ENCODE measurements around the gene TNFAIP8.

Gene TNFAIP8

DNA sequence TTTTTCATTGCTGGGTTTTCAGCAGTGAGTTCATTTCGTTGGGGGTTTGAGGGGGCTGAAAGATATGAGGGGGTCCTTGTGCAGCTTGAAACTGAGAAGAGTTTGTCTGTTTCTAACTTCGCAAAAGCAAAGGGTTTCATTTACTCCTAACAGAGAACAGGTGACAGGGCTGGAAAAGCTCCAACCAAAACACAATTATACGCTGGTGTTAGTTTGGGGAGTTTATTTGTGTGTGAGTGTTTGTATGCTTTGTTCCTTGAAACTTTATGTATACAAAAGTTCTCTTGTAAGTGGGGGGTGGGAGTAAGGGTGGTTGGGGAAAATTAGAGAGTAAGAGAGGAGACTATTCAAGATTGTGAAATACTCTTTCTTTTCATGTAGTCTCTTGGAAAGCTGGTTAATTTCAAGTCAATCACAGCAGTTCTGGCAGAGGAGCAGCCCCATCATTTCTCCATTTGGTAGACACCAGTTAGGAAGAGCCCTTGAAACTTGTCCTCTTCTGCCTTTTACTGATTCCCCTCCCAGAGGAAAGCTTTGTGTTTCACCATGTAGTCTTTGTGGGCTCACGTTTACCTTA is 881 bp downstream of the TNFAIP8 start:
- no peak for DNase-seq
- no peak overlapping the region for H3K27ac ChIP-seq

DNA sequence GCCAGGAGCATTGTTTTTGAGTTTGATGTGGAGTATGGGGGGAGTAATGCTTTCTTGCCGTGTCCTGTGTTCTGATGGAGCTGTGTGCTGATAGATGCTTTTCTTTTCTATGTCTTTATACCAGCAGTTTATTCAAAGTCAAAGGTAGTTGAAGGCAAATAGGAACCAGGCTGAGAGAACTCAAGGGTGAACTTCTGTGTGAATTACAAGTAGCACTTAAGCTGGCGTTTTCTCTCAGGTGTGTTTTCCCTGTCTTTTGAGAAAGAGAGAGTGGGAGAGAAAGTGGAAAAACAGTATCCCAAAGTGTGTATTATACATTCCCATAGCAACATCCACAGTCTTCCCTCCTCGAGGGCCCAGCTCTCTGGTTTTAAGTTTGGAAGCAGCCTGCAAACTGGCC is 1.5 kb downstream of the TNFAIP8 start:
- in situ Hi-C loops (cut with HindIII; ENCODE audit: low pct_ligation_motif_present, low sequenced_read_pairs) = no loop called here
- Histone ChIP-seq H3K36me3 (replicated peaks) (no peaks in the 10 kb centered on the region), H3K27ac (no peak overlapping the region), H3K4me3 (ENCODE audit: low read depth, low read length) (peak overlapping the region; percentile 73), H3K27me3 (replicated peaks) (no peaks in the 10 kb centered on the region)
- DNase-seq = no peak
- TF ChIP-seq, protein P1, sequence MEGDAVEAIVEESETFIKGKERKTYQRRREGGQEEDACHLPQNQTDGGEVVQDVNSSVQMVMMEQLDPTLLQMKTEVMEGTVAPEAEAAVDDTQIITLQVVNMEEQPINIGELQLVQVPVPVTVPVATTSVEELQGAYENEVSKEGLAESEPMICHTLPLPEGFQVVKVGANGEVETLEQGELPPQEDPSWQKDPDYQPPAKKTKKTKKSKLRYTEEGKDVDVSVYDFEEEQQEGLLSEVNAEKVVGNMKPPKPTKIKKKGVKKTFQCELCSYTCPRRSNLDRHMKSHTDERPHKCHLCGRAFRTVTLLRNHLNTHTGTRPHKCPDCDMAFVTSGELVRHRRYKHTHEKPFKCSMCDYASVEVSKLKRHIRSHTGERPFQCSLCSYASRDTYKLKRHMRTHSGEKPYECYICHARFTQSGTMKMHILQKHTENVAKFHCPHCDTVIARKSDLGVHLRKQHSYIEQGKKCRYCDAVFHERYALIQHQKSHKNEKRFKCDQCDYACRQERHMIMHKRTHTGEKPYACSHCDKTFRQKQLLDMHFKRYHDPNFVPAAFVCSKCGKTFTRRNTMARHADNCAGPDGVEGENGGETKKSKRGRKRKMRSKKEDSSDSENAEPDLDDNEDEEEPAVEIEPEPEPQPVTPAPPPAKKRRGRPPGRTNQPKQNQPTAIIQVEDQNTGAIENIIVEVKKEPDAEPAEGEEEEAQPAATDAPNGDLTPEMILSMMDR (IDR thresholded peaks at IDR 0.05; ENCODE audit: low read depth, low read length, missing control alignments) = no peak

More for the DNA sequence above, 881 bp downstream of the TNFAIP8 start:
- TF ChIP-seq, protein P1 (IDR thresholded peaks at IDR 0.05; ENCODE audit: low read depth, low read length, missing control alignments) = no peak
- in situ Hi-C loops (cut with HindIII; ENCODE audit: low pct_ligation_motif_present, low sequenced_read_pairs) = no loop called here
- Histone ChIP-seq H3K27me3 (replicated peaks) (no peaks in the 10 kb centered on the region), H3K4me3 (ENCODE audit: low read depth, low read length) (peak overlapping the region; percentile 73), H3K36me3 (replicated peaks) (no peaks in the 10 kb centered on the region)

DNA sequence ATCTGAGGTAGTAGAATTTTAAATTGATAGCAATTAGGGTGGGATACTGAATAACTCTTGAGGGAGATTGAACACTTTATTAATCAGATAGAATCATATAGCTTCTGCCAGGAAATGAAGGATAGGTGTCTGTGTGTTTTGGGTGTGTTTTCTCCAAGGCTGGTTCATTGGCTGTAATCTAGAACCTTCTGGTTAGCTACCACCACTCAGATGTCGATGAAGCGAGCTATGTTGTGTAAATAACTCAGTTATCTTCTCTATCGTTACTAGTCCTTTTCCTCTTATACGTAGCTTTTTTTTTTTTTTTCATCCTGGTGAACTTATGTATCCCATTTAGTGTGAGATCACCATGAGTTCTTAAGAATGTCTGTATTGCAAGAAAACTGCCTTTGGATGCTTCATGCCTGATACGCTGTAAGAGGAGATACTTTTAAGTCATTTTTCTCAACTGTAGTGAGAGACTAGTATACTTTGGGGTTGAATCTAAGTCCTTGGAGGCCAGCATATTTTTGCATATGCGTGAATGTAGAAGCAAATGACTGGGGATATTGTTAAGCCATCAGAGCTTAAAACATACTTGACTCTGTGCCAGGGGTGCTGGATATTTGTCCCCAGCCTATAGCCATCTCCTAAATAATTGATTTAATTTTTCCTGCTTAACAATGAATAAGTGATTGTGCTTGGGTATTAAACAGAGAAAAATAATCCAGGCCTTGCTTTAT is 2.1 kb downstream of the TNFAIP8 start:
- TF ChIP-seq, protein P1 (IDR thresholded peaks at IDR 0.05; ENCODE audit: low read depth, low read length, missing control alignments) = no peak
- Histone ChIP-seq H3K27ac (no peak overlapping the region), H3K4me3 (ENCODE audit: low read depth, low read length) (no peak overlapping the region), H3K36me3 (replicated peaks) (no peaks in the 10 kb centered on the region), H3K27me3 (replicated peaks) (no peaks in the 10 kb centered on the region)
- DNase-seq = no peak
- in situ Hi-C loops (cut with HindIII; ENCODE audit: low pct_ligation_motif_present, low sequenced_read_pairs) = no loop called here

DNA sequence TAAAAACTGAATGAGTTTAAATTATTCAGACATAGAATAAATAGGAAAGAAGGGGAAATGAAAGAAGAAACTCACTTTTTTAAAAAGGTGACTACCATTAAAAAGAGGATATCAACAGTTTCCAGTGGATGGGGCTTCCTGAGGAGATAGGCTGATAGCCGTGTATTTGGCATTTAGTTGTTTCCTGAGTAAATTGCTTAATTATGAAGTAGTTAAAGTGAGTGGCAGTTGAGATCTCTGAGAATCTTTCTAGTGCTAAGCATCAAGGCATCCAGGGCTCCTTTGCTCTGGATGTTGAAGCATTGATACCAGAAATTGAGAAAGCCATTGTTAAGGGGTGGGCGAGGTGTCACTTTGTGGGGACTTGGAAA is 2.7 kb downstream of the TNFAIP8 start:
- H3K4me3 ChIP-seq (ENCODE audit: low read depth, low read length) = no peak overlapping the region
- no peak overlapping the region for H3K27ac ChIP-seq
- TF ChIP-seq, protein P1 (IDR thresholded peaks at IDR 0.05; ENCODE audit: low read depth, low read length, missing control alignments) = no peak
- no peak for DNase-seq
- in situ Hi-C loops (cut with HindIII; ENCODE audit: low pct_ligation_motif_present, low sequenced_read_pairs) = no loop called here
- H3K36me3 ChIP-seq (replicated peaks) = no peaks in the 10 kb centered on the region
- no peaks in the 10 kb centered on the region for H3K27me3 ChIP-seq (replicated peaks)

DNA sequence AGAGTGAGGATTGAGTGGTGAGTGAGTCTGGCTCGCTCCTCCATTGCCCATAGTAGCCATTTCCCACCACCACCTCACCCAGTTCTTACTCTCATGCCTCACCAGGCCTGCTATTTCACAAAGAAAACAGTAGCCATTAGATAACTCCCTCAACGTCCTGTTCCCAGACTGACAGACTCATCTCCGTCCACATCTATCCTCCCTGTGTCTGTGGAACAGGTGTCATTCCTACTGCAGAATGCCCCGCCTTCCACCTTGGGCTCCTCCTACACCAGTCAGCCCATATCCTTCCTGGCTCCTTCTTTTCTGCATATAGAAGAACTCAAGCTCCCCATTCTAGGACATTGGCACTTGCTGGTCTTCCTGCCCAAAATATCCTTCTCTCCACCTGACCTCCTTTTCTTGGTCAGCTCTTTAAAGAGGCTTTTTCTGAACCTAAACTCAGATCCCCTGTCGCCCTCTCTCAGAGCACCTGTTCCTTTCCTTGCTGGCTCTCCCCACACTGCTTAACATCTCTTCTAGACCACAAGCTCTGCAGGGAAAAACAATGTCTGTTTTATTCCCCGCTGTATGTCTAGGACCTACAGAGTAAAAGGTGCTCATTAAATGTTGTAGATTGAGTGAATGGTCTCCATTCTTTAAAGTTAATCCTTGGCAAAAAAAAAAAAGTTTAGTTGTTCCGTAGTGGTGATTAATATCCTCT is 3.2 kb downstream of the TNFAIP8 start:
- Histone ChIP-seq H3K4me3 (ENCODE audit: low read depth, low read length) (no peak overlapping the region), H3K27me3 (replicated peaks) (no peaks in the 10 kb centered on the region), H3K36me3 (replicated peaks) (no peaks in the 10 kb centered on the region), H3K27ac (no peak overlapping the region)
- in situ Hi-C loops (cut with HindIII; ENCODE audit: low pct_ligation_motif_present, low sequenced_read_pairs) = no loop called here
- TF ChIP-seq, protein P1 (IDR thresholded peaks at IDR 0.05; ENCODE audit: low read depth, low read length, missing control alignments) = no peak
- no peak for DNase-seq

Data from brain microvascular endothelial cell (primary cell).